ENCODE data around the gene EHMT2.

DNA sequence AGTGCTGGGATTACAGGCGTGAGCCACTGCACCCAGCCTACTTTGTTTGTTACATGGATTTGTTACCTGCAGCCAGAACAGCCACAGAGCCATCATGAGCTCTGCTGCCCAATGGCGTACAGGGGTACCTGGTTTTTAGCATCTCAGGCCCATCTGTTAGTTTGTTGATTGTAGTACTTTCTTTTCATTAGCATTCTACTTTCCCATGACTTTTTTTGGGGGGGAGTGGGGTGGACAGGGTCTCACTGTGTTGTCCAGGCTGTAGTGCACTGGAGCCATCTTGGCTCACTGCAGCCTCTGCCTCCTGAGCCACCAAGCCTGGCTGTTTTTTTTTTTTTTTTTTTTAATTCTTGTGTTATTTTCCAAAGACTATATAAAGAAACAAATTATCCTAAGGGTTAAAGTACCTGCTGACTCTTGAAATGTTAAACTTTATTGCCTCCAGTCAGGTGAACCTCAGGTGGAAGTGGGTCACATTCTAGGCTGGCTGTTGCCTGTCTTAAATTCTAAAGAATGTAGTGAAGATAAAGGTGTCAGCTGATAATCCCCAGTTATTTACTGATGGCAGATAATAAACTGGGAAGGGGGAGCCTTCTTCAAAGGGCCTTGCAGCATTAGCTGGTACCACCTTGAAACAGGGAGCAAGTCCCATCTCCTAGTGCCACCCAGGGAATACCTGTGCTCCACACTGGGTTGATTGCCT, 50.1 kb downstream of the EHMT2 start:
- TF ChIP-seq POLR2A (IDR thresholded peaks at IDR 0.05; ENCODE audit: control extremely low read depth in 1 of 2, low read depth in 2 of 2, low read length in 2 of 2) (no peak), POLR2AphosphoS5 (IDR thresholded peaks at IDR 0.05; ENCODE audit: low read depth, low read length) (no peak), CTCF (IDR thresholded peaks at IDR 0.05; ENCODE audit: control extremely low read depth in 1 of 3, insufficient read depth in 1 of 3, low read depth in 1 of 3, low read length in 3 of 3) (no peak), BCL11A (IDR thresholded peaks at IDR 0.05; ENCODE audit: low read depth in 2 of 2, low read length in 2 of 2) (no peak), EP300 (IDR thresholded peaks at IDR 0.05; ENCODE audit: borderline replicate concordance in 1 of 2, low read depth in 2 of 2, low read length in 2 of 2) (no peak), RNF2 (IDR thresholded peaks at IDR 0.05; ENCODE audit: borderline replicate concordance, low read depth, low read length, missing control alignments, poor library complexity, severe bottlenecking) (no peak), CREB1 (IDR thresholded peaks at IDR 0.05) (no peak), SP2 (IDR thresholded peaks at IDR 0.05; ENCODE audit: low read length) (no peak), RFX5 (IDR thresholded peaks at IDR 0.05; ENCODE audit: borderline replicate concordance, low read depth, low read length) (no peak), TCF12 (IDR thresholded peaks at IDR 0.05; ENCODE audit: low read depth, low read length) (no peak), BACH1 (IDR thresholded peaks at IDR 0.05; ENCODE audit: low read length) (no peak), TAF7 (optimal IDR thresholded peaks at IDR 0.05; ENCODE audit: borderline replicate concordance, low read depth, low read length) (no peak)
- TF ChIP-seq, protein P1, sequence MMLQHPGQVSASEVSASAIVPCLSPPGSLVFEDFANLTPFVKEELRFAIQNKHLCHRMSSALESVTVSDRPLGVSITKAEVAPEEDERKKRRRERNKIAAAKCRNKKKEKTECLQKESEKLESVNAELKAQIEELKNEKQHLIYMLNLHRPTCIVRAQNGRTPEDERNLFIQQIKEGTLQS (IDR thresholded peaks at IDR 0.05; ENCODE audit: insufficient read depth, low read depth, low read length), result no peak

All from H1 (cell line).